Measurements from ENCODE around the gene ZNF618. TPM values are rescaled to one million over a fixed set of nuclear protein-coding genes. Genes with fewer than 3 reads are reported as not detected.

The ZNF618 gene
- total RNA-seq, 1 experiment from 2014 or later: 1.8 TPM

DNA sequence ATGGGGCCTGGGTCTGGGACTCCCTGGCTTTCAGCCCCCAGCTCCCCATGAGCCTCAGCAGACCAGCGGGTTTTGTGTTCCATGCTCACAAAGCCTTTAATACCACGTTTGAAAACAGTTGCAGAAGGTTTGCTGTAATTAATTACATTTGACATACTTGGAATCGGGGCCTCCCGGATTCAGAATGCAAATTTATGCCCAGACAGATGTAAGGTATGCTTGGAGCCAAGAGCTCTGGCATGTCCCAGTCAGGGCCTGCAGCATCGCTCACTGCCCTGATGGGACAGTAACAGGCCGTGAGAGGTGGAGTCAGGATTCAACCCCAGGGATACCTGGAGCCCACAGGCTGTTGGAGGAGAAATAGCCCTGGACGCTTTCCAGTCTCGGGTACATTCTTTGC lies 12.2 kb downstream of the ZNF618 start:
- no TSS peak for BruUV-seq (replicated peaks)
- no peak for DNase-seq (ENCODE audit: low read depth, low spot score)
- TF ChIP-seq REST (IDR thresholded peaks at IDR 0.05; ENCODE audit: insufficient read depth in 1 of 2, low read depth in 2 of 2, low read length in 1 of 2) (no peak), TCF7L2 (IDR thresholded peaks at IDR 0.05; ENCODE audit: low read depth, low read length) (no peak), SIN3A (IDR thresholded peaks at IDR 0.05; ENCODE audit: borderline replicate concordance, insufficient read depth, low read depth, low read length) (no peak), POLR2AphosphoS5 (IDR thresholded peaks at IDR 0.05; ENCODE audit: low read depth, low read length) (no peak)
- TF ChIP-seq, protein P1, sequence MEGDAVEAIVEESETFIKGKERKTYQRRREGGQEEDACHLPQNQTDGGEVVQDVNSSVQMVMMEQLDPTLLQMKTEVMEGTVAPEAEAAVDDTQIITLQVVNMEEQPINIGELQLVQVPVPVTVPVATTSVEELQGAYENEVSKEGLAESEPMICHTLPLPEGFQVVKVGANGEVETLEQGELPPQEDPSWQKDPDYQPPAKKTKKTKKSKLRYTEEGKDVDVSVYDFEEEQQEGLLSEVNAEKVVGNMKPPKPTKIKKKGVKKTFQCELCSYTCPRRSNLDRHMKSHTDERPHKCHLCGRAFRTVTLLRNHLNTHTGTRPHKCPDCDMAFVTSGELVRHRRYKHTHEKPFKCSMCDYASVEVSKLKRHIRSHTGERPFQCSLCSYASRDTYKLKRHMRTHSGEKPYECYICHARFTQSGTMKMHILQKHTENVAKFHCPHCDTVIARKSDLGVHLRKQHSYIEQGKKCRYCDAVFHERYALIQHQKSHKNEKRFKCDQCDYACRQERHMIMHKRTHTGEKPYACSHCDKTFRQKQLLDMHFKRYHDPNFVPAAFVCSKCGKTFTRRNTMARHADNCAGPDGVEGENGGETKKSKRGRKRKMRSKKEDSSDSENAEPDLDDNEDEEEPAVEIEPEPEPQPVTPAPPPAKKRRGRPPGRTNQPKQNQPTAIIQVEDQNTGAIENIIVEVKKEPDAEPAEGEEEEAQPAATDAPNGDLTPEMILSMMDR (IDR thresholded peaks at IDR 0.05): no peak
- ChIA-PET CTCF (no interaction called here), POLR2A (no interaction called here)
- intact Hi-C loops (cut with micrococcal nuclease; ENCODE audit: unreplicated experiment) (no loop called here), in situ Hi-C loops (cut with HindIII; ENCODE audit: low pct_unique_long_range_greater_than_20kb, low sequenced_read_pairs) (no loop called here)
- H3K4me3 ChIP-seq (ENCODE audit: low read depth in 2 of 2, low read length in 2 of 2): no peak overlapping the region
- H3K27ac ChIP-seq (ENCODE audit: low read length): no peak overlapping the region
- no peak for ATAC-seq
- H3K9me3 ChIP-seq (ENCODE audit: control insufficient read depth, insufficient read depth, low read depth, low read length): no peaks in the 10 kb centered on the region
- no peaks in the 10 kb centered on the region for H3K36me3 ChIP-seq (ENCODE audit: control insufficient read depth, insufficient read depth, low read length)
- no peaks in the 10 kb centered on the region for H3K27me3 ChIP-seq (ENCODE audit: control insufficient read depth, insufficient read depth, low read length)
- no peaks in the 10 kb centered on the region for H3K4me1 ChIP-seq (ENCODE audit: control insufficient read depth, insufficient read depth, low read length)

DNA sequence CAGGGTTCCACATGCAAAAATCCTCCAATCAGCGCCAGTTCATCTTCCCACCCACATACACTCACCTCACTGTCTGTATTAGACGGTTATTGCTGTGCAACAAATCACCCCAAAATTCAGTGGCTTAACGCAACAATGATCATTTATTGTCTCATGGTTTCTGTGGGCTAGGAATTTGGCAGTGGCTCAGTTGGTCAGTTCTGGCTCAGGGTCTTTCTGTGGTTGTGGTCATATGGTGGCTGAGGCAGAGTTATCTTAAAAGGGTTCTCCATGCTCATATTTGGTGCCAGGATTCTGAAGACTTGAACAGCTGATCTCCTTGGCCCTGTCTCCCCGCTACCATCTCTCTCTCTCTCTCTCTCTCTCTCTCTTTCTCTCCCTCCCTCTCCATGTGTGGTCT lies 12.9 kb downstream of the ZNF618 start:
- ATAC-seq (no peak), DNase-seq (ENCODE audit: low read depth, low spot score) (no peak)
- no peak overlapping the region for H3K4me3 ChIP-seq (ENCODE audit: low read depth in 2 of 2, low read length in 2 of 2)
- intact Hi-C loops (cut with micrococcal nuclease; ENCODE audit: unreplicated experiment): no loop called here
- no TSS peak for BruUV-seq (replicated peaks)
- ChIA-PET CTCF (no interaction called here), POLR2A (no interaction called here)
- TF ChIP-seq POLR2AphosphoS5 (IDR thresholded peaks at IDR 0.05; ENCODE audit: low read depth, low read length) (no peak), TCF7L2 (IDR thresholded peaks at IDR 0.05; ENCODE audit: low read depth, low read length) (no peak), REST (IDR thresholded peaks at IDR 0.05; ENCODE audit: insufficient read depth in 1 of 2, low read depth in 2 of 2, low read length in 1 of 2) (no peak), SIN3A (IDR thresholded peaks at IDR 0.05; ENCODE audit: borderline replicate concordance, insufficient read depth, low read depth, low read length) (no peak)
- TF ChIP-seq, protein P1 (IDR thresholded peaks at IDR 0.05): no peak
- H3K9me3 ChIP-seq (ENCODE audit: control insufficient read depth, insufficient read depth, low read depth, low read length): no peaks in the 10 kb centered on the region
- no peaks in the 10 kb centered on the region for H3K4me1 ChIP-seq (ENCODE audit: control insufficient read depth, insufficient read depth, low read length)
- H3K27me3 ChIP-seq (ENCODE audit: control insufficient read depth, insufficient read depth, low read length): no peaks in the 10 kb centered on the region
- in situ Hi-C loops (cut with HindIII; ENCODE audit: low pct_unique_long_range_greater_than_20kb, low sequenced_read_pairs): no loop called here
- H3K36me3 ChIP-seq (ENCODE audit: control insufficient read depth, insufficient read depth, low read length): no peaks in the 10 kb centered on the region
- H3K27ac ChIP-seq (ENCODE audit: low read length): no peak overlapping the region

Data from Panc1 (cell line).